Stimulated activated naive CD8-positive, alpha-beta T cell treated with anti-CD3 and anti-CD28 coated beads, Interleukin-15, amount 100 ng/mL, for 72 hours (primary cell): ENCODE measurements around the gene ABHD12B.
"Not testable (repeated sequence)": the region's sequence is repeated elsewhere in the genome, so short reads cannot be mapped to it uniquely, and the experiment has no call there.

Source experiments
- ATAC-seq: fragments of 150-1000 bp; cut with Tn5 transposase; 2 replicates; pipeline ENCODE4 v1.10.0; 2021; ENCODE audit warnings: mild to moderate bottlenecking, moderate library complexity
- DNase-seq, 2 donors: peaks; one replicate each; pipeline ENCODE4 v3.0.0; 2021 to 2022
- H3K27ac Mint-ChIP-seq, 2 donors: one replicate each; pipeline ENCODE4 v1.8.0; 2022; ENCODE audit warnings: mild to moderate bottlenecking in 2 of 2, mixed read lengths in 2 of 2, moderate library complexity in 2 of 2
- H3K27me3 Mint-ChIP-seq: one replicate; pipeline ENCODE4 v1.8.0; 2022; ENCODE audit warnings: mixed read lengths
- H3K4me1 Mint-ChIP-seq: one replicate; pipeline ENCODE4 v1.8.0; 2022; ENCODE audit warnings: mild to moderate bottlenecking, mixed read lengths
- H3K4me3 Mint-ChIP-seq, 2 donors: one replicate each; pipeline ENCODE4 v1.8.0; 2022; ENCODE audit warnings: mild to moderate bottlenecking in 2 of 2, mixed read lengths in 2 of 2, moderate library complexity in 1 of 2
- H3K9me3 Mint-ChIP-seq, 2 donors: one replicate each; pipeline ENCODE4 v1.8.0; 2022; ENCODE audit warnings: mixed read lengths in 2 of 2

The ABHD12B gene

GRCh38 chr14:50901361-50901760, 29.5 kb downstream of the ABHD12B start:
- H3K9me3 Mint-ChIP-seq, result no peaks in the 10 kb centered on the region
- DNase-seq (no peak), ATAC-seq (no peak)
- H3K27ac Mint-ChIP-seq, result no peak overlapping the region
- H3K4me3 Mint-ChIP-seq, result no peak overlapping the region
- peaks cover 8% of the 10 kb centered on the region for H3K27me3 Mint-ChIP-seq
- no peaks in the 10 kb centered on the region for H3K4me1 Mint-ChIP-seq

GRCh38 chr14:50904719-50905118, 32.9 kb downstream of the ABHD12B start:
- Mint-ChIP-seq H3K4me1 (no peaks in the 10 kb centered on the region), H3K27me3 (peaks cover 8% of the 10 kb centered on the region), H3K4me3 (no peak overlapping the region), H3K27ac (no peak overlapping the region), H3K9me3 (no peaks in the 10 kb centered on the region)
- DNase-seq (no peak), ATAC-seq (no peak)

- no peaks in the 10 kb centered on the region for H3K9me3 Mint-ChIP-seq
- H3K4me3 Mint-ChIP-seq, result no peak overlapping the region
- DNase-seq (no peak), ATAC-seq (no peak)
- H3K4me1 Mint-ChIP-seq, result no peaks in the 10 kb centered on the region
- peaks cover 10% of the 10 kb centered on the region for H3K27me3 Mint-ChIP-seq
- no peak overlapping the region for H3K27ac Mint-ChIP-seq
Observed at GRCh38 chr14:50906326-50907065, 34.6 kb downstream of the ABHD12B start.

- ATAC-seq (no peak), DNase-seq (no peak)
- no peak overlapping the region for H3K4me3 Mint-ChIP-seq
- no peaks in the 10 kb centered on the region for H3K4me1 Mint-ChIP-seq
- peaks cover 25% of the 10 kb centered on the region for H3K27me3 Mint-ChIP-seq
- no peaks in the 10 kb centered on the region for H3K9me3 Mint-ChIP-seq
- H3K27ac Mint-ChIP-seq, result peak overlapping the region in 1 of 2 donors; percentile 85
Observed at GRCh38 chr14:50910495-50911420, 38.9 kb downstream of the ABHD12B start.

GRCh38 chr14:50917449-50917848, 45.6 kb downstream of the ABHD12B start:
- no peaks in the 10 kb centered on the region for H3K9me3 Mint-ChIP-seq
- H3K27me3 Mint-ChIP-seq, result peaks cover 10% of the 10 kb centered on the region
- DNase-seq (no peak), ATAC-seq (no peak)
- no peak overlapping the region for H3K4me3 Mint-ChIP-seq
- H3K4me1 Mint-ChIP-seq, result no peaks in the 10 kb centered on the region
- H3K27ac Mint-ChIP-seq, result no peak overlapping the region

GRCh38 chr14:50919524-50919923, 47.7 kb downstream of the ABHD12B start:
- not testable (repeated sequence) for H3K4me1 Mint-ChIP-seq

GRCh38 chr14:50920482-50921230, 48.8 kb downstream of the ABHD12B start:
- Mint-ChIP-seq H3K27me3 (peaks cover 7% of the 10 kb centered on the region), H3K4me3 (no peak overlapping the region), H3K4me1 (no peaks in the 10 kb centered on the region), H3K27ac (no peak overlapping the region), H3K9me3 (no peaks in the 10 kb centered on the region)
- DNase-seq (no peak), ATAC-seq (no peak)

More at GRCh38 chr14:50919524-50919923, 47.7 kb downstream of the ABHD12B start:
- not testable (repeated sequence) for H3K27ac Mint-ChIP-seq, DNase-seq, H3K4me3 Mint-ChIP-seq, H3K9me3 Mint-ChIP-seq, ATAC-seq
- peaks cover 10% of the 10 kb centered on the region for H3K27me3 Mint-ChIP-seq

- Mint-ChIP-seq H3K9me3 (no peaks in the 10 kb centered on the region), H3K27me3 (peaks cover 8% of the 10 kb centered on the region), H3K4me1 (no peaks in the 10 kb centered on the region), H3K27ac (no peak overlapping the region), H3K4me3 (no peak overlapping the region)
- no peak for DNase-seq
- ATAC-seq, result no peak
Observed at GRCh38 chr14:50922803-50923202, 51.0 kb downstream of the ABHD12B start.

GRCh38 chr14:50924236-50924635, 52.4 kb downstream of the ABHD12B start:
- no peak overlapping the region for H3K4me3 Mint-ChIP-seq
- ATAC-seq (no peak), DNase-seq (no peak)
- no peaks in the 10 kb centered on the region for H3K9me3 Mint-ChIP-seq
- H3K27ac Mint-ChIP-seq, result no peak overlapping the region
- peaks cover 8% of the 10 kb centered on the region for H3K27me3 Mint-ChIP-seq
- no peaks in the 10 kb centered on the region for H3K4me1 Mint-ChIP-seq

- Mint-ChIP-seq H3K27ac (no peak overlapping the region), H3K4me3 (no peak overlapping the region), H3K9me3 (no peaks in the 10 kb centered on the region), H3K27me3 (peaks cover 8% of the 10 kb centered on the region), H3K4me1 (no peaks in the 10 kb centered on the region)
- DNase-seq (no peak), ATAC-seq (no peak)
Observed at GRCh38 chr14:50924843-50925242, 53.0 kb downstream of the ABHD12B start.

GRCh38 chr14:50926851-50927386, 55.1 kb downstream of the ABHD12B start:
- Mint-ChIP-seq H3K27me3 (peaks cover 8% of the 10 kb centered on the region), H3K4me1 (no peaks in the 10 kb centered on the region), H3K4me3 (no peak overlapping the region), H3K9me3 (no peaks in the 10 kb centered on the region), H3K27ac (no peak overlapping the region)
- no peak for DNase-seq
- no peak for ATAC-seq

GRCh38 chr14:50928002-50928635, 56.3 kb downstream of the ABHD12B start:
- Mint-ChIP-seq H3K4me1 (no peaks in the 10 kb centered on the region), H3K9me3 (no peaks in the 10 kb centered on the region), H3K4me3 (no peak overlapping the region), H3K27ac (no peak overlapping the region), H3K27me3 (peaks cover 8% of the 10 kb centered on the region)
- ATAC-seq, result no peak
- no peak for DNase-seq

GRCh38 chr14:50929506-50929905, 57.7 kb downstream of the ABHD12B start:
- peaks cover 8% of the 10 kb centered on the region for H3K27me3 Mint-ChIP-seq
- no peaks in the 10 kb centered on the region for H3K4me1 Mint-ChIP-seq
- no peak for DNase-seq

GRCh38 chr14:50931559-50931958, 59.7 kb downstream of the ABHD12B start:
- DNase-seq (no peak), ATAC-seq (no peak)
- Mint-ChIP-seq H3K9me3 (no peaks in the 10 kb centered on the region), H3K4me1 (peaks cover 1% of the 10 kb centered on the region), H3K27me3 (peaks cover 1% of the 10 kb centered on the region), H3K27ac (no peak overlapping the region), H3K4me3 (no peak overlapping the region)

More at GRCh38 chr14:50929506-50929905, 57.7 kb downstream of the ABHD12B start:
- Mint-ChIP-seq H3K4me3 (no peak overlapping the region), H3K27ac (peak overlapping the region in 1 of 2 donors; percentile 34), H3K9me3 (no peaks in the 10 kb centered on the region)
- no peak for ATAC-seq

- peaks cover 6% of the 10 kb centered on the region for H3K27me3 Mint-ChIP-seq
- H3K9me3 Mint-ChIP-seq, result no peaks in the 10 kb centered on the region
- ATAC-seq, result no peak
- H3K4me1 Mint-ChIP-seq, result peaks cover 6% of the 10 kb centered on the region
- H3K4me3 Mint-ChIP-seq, result no peak overlapping the region
- H3K27ac Mint-ChIP-seq, result no peak overlapping the region
- no peak for DNase-seq
Observed at GRCh38 chr14:50932156-50932555, 60.3 kb downstream of the ABHD12B start.
